Measurements from ENCODE around the gene ZMYND8.

GRCh38 chr20:47361057-47361915 lies 4.8 kb upstream of the ZMYND8 start:
- TF ChIP-seq CTCF (IDR thresholded peaks at IDR 0.05) (no peak), POLR2A (IDR thresholded peaks at IDR 0.05) (no peak)
